ENCODE measurements around the gene SHOC2.

SHOC2 gene

GRCh38 chr10:110936757-110937156 lies 17.4 kb downstream of the SHOC2 start:
- Histone ChIP-seq H3K79me2 (ENCODE audit: control insufficient read depth, low read length) (peaks cover 100% of the 10 kb centered on the region), H3K4me3 (ENCODE audit: low read length) (no peak overlapping the region), H4K20me1 (ENCODE audit: control insufficient read depth, insufficient read depth, low read depth, low read length) (peaks cover 20% of the 10 kb centered on the region; the same call in 1 of the 2 replicates), H3K9me3 (ENCODE audit: control insufficient read depth, insufficient read depth, low read length) (no peaks in the 10 kb centered on the region), H3K27ac (ENCODE audit: low read depth, low read length) (no peak overlapping the region), H3F3A (ENCODE audit: control insufficient read depth, insufficient read depth) (no peaks in the 10 kb centered on the region), H3K4me1 (ENCODE audit: control insufficient read depth, low read length) (peaks cover 5% of the 10 kb centered on the region), H3K27me3 (ENCODE audit: control insufficient read depth, low read length) (no peaks in the 10 kb centered on the region), H3K9me2 (replicated peaks; ENCODE audit: control insufficient read depth, low read length) (no peaks in the 10 kb centered on the region), H3K36me3 (ENCODE audit: control insufficient read depth, low read length) (peaks cover 58% of the 10 kb centered on the region), H3K4me2 (ENCODE audit: low read length) (no peak overlapping the region)
- TF ChIP-seq, protein P1, sequence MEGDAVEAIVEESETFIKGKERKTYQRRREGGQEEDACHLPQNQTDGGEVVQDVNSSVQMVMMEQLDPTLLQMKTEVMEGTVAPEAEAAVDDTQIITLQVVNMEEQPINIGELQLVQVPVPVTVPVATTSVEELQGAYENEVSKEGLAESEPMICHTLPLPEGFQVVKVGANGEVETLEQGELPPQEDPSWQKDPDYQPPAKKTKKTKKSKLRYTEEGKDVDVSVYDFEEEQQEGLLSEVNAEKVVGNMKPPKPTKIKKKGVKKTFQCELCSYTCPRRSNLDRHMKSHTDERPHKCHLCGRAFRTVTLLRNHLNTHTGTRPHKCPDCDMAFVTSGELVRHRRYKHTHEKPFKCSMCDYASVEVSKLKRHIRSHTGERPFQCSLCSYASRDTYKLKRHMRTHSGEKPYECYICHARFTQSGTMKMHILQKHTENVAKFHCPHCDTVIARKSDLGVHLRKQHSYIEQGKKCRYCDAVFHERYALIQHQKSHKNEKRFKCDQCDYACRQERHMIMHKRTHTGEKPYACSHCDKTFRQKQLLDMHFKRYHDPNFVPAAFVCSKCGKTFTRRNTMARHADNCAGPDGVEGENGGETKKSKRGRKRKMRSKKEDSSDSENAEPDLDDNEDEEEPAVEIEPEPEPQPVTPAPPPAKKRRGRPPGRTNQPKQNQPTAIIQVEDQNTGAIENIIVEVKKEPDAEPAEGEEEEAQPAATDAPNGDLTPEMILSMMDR (IDR thresholded peaks at IDR 0.05; ENCODE audit: low read depth, low read length, poor library complexity, severe bottlenecking): no peak
- no peak for TF ChIP-seq EZH2phosphoT487 (IDR thresholded peaks at IDR 0.05; ENCODE audit: borderline replicate concordance, low read length)

DNA sequence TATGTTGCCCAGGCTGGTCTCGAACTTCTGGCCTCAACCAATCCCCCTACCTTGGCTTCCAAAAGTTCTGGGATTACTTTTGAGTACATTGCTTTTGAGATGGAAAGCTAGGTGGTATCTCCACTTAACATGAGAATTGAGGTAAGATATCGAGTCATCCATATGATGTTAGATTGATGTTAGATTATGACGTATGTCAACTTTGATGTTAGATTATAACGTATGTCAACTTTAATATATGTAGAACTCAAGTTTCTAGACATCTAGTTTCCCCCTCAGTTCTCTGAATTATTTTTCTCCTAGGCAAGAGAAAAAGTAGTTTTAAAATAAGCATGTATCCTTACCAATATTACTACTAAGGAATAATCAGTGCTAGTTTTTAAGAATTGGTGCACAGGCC lies 20.0 kb downstream of the SHOC2 start:
- Histone ChIP-seq H3F3A (ENCODE audit: control insufficient read depth, insufficient read depth) (no peaks in the 10 kb centered on the region), H3K36me3 (ENCODE audit: control insufficient read depth, low read length) (peaks cover 81% of the 10 kb centered on the region), H3K4me3 (ENCODE audit: low read length) (no peak overlapping the region), H3K27ac (ENCODE audit: low read depth, low read length) (no peak overlapping the region), H4K20me1 (ENCODE audit: control insufficient read depth, insufficient read depth, low read depth, low read length) (peaks cover 17% of the 10 kb centered on the region; the same call in 1 of the 2 replicates), H3K79me2 (ENCODE audit: control insufficient read depth, low read length) (peaks cover 100% of the 10 kb centered on the region), H3K9me2 (replicated peaks; ENCODE audit: control insufficient read depth, low read length) (no peaks in the 10 kb centered on the region), H3K27me3 (ENCODE audit: control insufficient read depth, low read length) (no peaks in the 10 kb centered on the region), H3K4me2 (ENCODE audit: low read length) (no peak overlapping the region), H3K9me3 (ENCODE audit: control insufficient read depth, insufficient read depth, low read length) (no peaks in the 10 kb centered on the region), H3K4me1 (ENCODE audit: control insufficient read depth, low read length) (0 out of 2 replicates have a peak, but pooled peaks cover 4% of the 10 kb centered on the region)
- TF ChIP-seq, protein P1 (IDR thresholded peaks at IDR 0.05; ENCODE audit: low read depth, low read length, poor library complexity, severe bottlenecking): no peak
- no peak for TF ChIP-seq EZH2phosphoT487 (IDR thresholded peaks at IDR 0.05; ENCODE audit: borderline replicate concordance, low read length)

- Histone ChIP-seq H3K27ac (ENCODE audit: low read depth, low read length) (no peak overlapping the region), H4K20me1 (ENCODE audit: control insufficient read depth, insufficient read depth, low read depth, low read length) (peaks cover 12% of the 10 kb centered on the region; the same call in 1 of the 2 replicates), H3K9me2 (replicated peaks; ENCODE audit: control insufficient read depth, low read length) (no peaks in the 10 kb centered on the region), H3K36me3 (ENCODE audit: control insufficient read depth, low read length) (peaks cover 93% of the 10 kb centered on the region), H3K9me3 (ENCODE audit: control insufficient read depth, insufficient read depth, low read length) (no peaks in the 10 kb centered on the region), H3K4me2 (ENCODE audit: low read length) (no peak overlapping the region), H3K27me3 (ENCODE audit: control insufficient read depth, low read length) (no peaks in the 10 kb centered on the region), H3K79me2 (ENCODE audit: control insufficient read depth, low read length) (peaks cover 100% of the 10 kb centered on the region), H3F3A (ENCODE audit: control insufficient read depth, insufficient read depth) (peaks cover 4% of the 10 kb centered on the region), H3K4me3 (ENCODE audit: low read length) (no peak overlapping the region), H3K4me1 (ENCODE audit: control insufficient read depth, low read length) (peaks cover 15% of the 10 kb centered on the region)
- TF ChIP-seq EZH2phosphoT487 (IDR thresholded peaks at IDR 0.05; ENCODE audit: borderline replicate concordance, low read length): no peak
These were observed 25.5 kb downstream of the SHOC2 start for GRCh38 chr10:110944792-110945396.

- H3K27ac ChIP-seq (ENCODE audit: low read depth, low read length): no peak overlapping the region
- no peaks in the 10 kb centered on the region for H3K9me3 ChIP-seq (ENCODE audit: control insufficient read depth, insufficient read depth, low read length)
- H3K4me2 ChIP-seq (ENCODE audit: low read length): no peak overlapping the region
- H3K36me3 ChIP-seq (ENCODE audit: control insufficient read depth, low read length): peaks cover 94% of the 10 kb centered on the region
- H3K4me3 ChIP-seq (ENCODE audit: low read length): no peak overlapping the region
- TF ChIP-seq, protein P1 (IDR thresholded peaks at IDR 0.05; ENCODE audit: low read depth, low read length, poor library complexity, severe bottlenecking): no peak
- no peak for TF ChIP-seq EZH2phosphoT487 (IDR thresholded peaks at IDR 0.05; ENCODE audit: borderline replicate concordance, low read length)
- peaks cover 100% of the 10 kb centered on the region for H3K79me2 ChIP-seq (ENCODE audit: control insufficient read depth, low read length)
- H3F3A ChIP-seq (ENCODE audit: control insufficient read depth, insufficient read depth): peaks cover 9% of the 10 kb centered on the region
- peaks cover 12% of the 10 kb centered on the region; the same call in 1 of the 2 replicates for H4K20me1 ChIP-seq (ENCODE audit: control insufficient read depth, insufficient read depth, low read depth, low read length)
- no peaks in the 10 kb centered on the region for H3K27me3 ChIP-seq (ENCODE audit: control insufficient read depth, low read length)
- no peaks in the 10 kb centered on the region for H3K9me2 ChIP-seq (replicated peaks; ENCODE audit: control insufficient read depth, low read length)
- peaks cover 30% of the 10 kb centered on the region for H3K4me1 ChIP-seq (ENCODE audit: control insufficient read depth, low read length)
These were observed 27.1 kb downstream of the SHOC2 start for GRCh38 chr10:110946496-110946895.
